Liver (tissue), 9 donors: ENCODE results near the gene ADGRD1. TPM values are rescaled to one million over a fixed set of nuclear protein-coding genes. Genes with fewer than 3 reads are reported as not detected.

Experiments
- DNase-seq: peaks from one replicate; pipeline ENCODE4 v3.0.0-alpha.2; 2017; ENCODE audit warnings: low spot score
- H3K27ac ChIP-seq, 2 donors: one replicate each; pipeline ENCODE4 v1.7.0; 2013; ENCODE audit warnings: inconsistent platforms in 2 of 2, low read length in 2 of 2, control low read depth in 1 of 2, low read depth in 1 of 2, mild to moderate bottlenecking in 1 of 2
- H3K27me3 ChIP-seq, 4 donors: one replicate each; pipeline versions ENCODE4 v1.6.1 to v1.7.0; 2013; ENCODE audit warnings: low read length in 3 of 4, inconsistent platforms in 1 of 4, mild to moderate bottlenecking in 1 of 4, moderate library complexity in 1 of 4; ENCODE audit not compliant: control insufficient read depth in 4 of 4, insufficient read depth in 4 of 4
- H3K36me3 ChIP-seq, 4 donors: one replicate each; pipeline versions ENCODE4 v1.6.1 to v1.7.0; 2013; ENCODE audit warnings: low read length in 3 of 4, mild to moderate bottlenecking in 3 of 4, low read depth in 1 of 4, moderate library complexity in 1 of 4; ENCODE audit not compliant: control insufficient read depth in 4 of 4, insufficient read depth in 3 of 4
- H3K4me1 ChIP-seq, 4 donors: one replicate each; pipeline versions ENCODE4 v1.6.1 to v1.7.0; 2013; ENCODE audit warnings: low read length in 3 of 4, mild to moderate bottlenecking in 3 of 4, moderate library complexity in 1 of 4; ENCODE audit not compliant: control insufficient read depth in 4 of 4, insufficient read depth in 4 of 4
- H3K4me3 ChIP-seq, 3 donors: one replicate each; pipeline versions ENCODE4 v1.6.1 to v1.7.0; 2013; ENCODE audit warnings: low read length in 3 of 3, control low read depth in 1 of 3, low read depth in 1 of 3, mild to moderate bottlenecking in 1 of 3
- H3K9ac ChIP-seq, 2 donors: one replicate each; pipeline ENCODE4 v1.7.0; 2013; ENCODE audit warnings: low read length in 2 of 2, mild to moderate bottlenecking in 2 of 2, moderate library complexity in 2 of 2, control low read depth in 1 of 2, low read depth in 1 of 2
- H3K9me3 ChIP-seq, 4 donors: one replicate each; pipeline versions ENCODE4 v1.6.1 to v1.7.0; 2013; ENCODE audit warnings: low read length in 3 of 4; ENCODE audit not compliant: control insufficient read depth in 4 of 4
- EGR1 ChIP-seq, 2 donors: IDR thresholded peaks; 2 replicates each; pipeline ENCODE4 v1.6.1; 2016 to 2018; ENCODE audit warnings: antibody characterized with exemption in 2 of 2, low read depth in 2 of 2
- FOXA1 ChIP-seq: IDR thresholded peaks from 2 replicates; pipeline ENCODE4 v1.6.1; 2016; ENCODE audit warnings: antibody characterized with exemption
- FOXA2 ChIP-seq: IDR thresholded peaks from 2 replicates; pipeline ENCODE4 v1.6.1; 2016; ENCODE audit warnings: antibody characterized with exemption
- GABPA ChIP-seq, 2 donors: IDR thresholded peaks in 1 of 2; conservative IDR thresholded peaks in 1 of 2; 2 replicates each; pipeline ENCODE4 v1.6.1; 2016; ENCODE audit warnings: antibody characterized with exemption in 2 of 2, mild to moderate bottlenecking in 1 of 2, moderate library complexity in 1 of 2
- HNF4A ChIP-seq, 2 donors: conservative IDR thresholded peaks; 2 replicates each; pipeline ENCODE4 v1.6.1; 2016; ENCODE audit warnings: antibody characterized with exemption in 2 of 2, mild to moderate bottlenecking in 2 of 2
- HNF4G ChIP-seq: IDR thresholded peaks from 2 replicates; pipeline ENCODE4 v1.6.1; 2016; ENCODE audit warnings: antibody characterized with exemption
- JUND ChIP-seq, 2 donors: IDR thresholded peaks; 2 replicates each; pipeline ENCODE4 v1.6.1; 2016; ENCODE audit warnings: antibody characterized with exemption in 2 of 2
- MAX ChIP-seq: IDR thresholded peaks from 2 replicates; pipeline ENCODE4 v1.6.1; 2016; ENCODE audit warnings: antibody characterized with exemption
- NR2F2 ChIP-seq: IDR thresholded peaks from 2 replicates; pipeline ENCODE4 v1.6.1; 2016; ENCODE audit warnings: antibody characterized with exemption
- RAD21 ChIP-seq, 2 donors: IDR thresholded peaks; 2 replicates each; pipeline ENCODE4 v1.6.1; 2016; ENCODE audit warnings: antibody characterized with exemption in 2 of 2, mild to moderate bottlenecking in 2 of 2
- REST ChIP-seq: IDR thresholded peaks from 2 replicates; pipeline ENCODE4 v1.6.1; 2016; ENCODE audit warnings: antibody characterized with exemption, mild to moderate bottlenecking
- RXRA ChIP-seq, 2 donors: IDR thresholded peaks; 2 replicates each; pipeline ENCODE4 v1.6.1; 2017 to 2018; ENCODE audit warnings: antibody characterized with exemption in 2 of 2, mild to moderate bottlenecking in 1 of 2
- SP1 ChIP-seq: IDR thresholded peaks from 2 replicates; pipeline ENCODE4 v1.6.1; 2018; ENCODE audit warnings: antibody characterized with exemption, mild to moderate bottlenecking
- WGBS: extraction: QIAGEN DNeasy Blood & Tissue Kit; methylation state at CpG from one replicate; pipeline ENCODE4 v1.1.7; 2013; 5-methylcytosine and 5-hydroxymethylcytosine counted together
- polyA plus RNA-seq, 2 donors: library from polyadenylated mRNA; stranded (reverse) in 1 of 2; unstranded in 1 of 2; fragments of 200-250 nt in 1 of 2; fragments of >200 nt in 1 of 2; fragmentation: Nextera tagmentation in 1 of 2; extraction: Ambion mirVana in 1 of 2; gene quantifications; one replicate each; pipeline versions ENCODE4 v1.2.1 to v1.2.3, GENCODE V29; 2013 to 2015
- total RNA-seq, 2 donors: library from RNA; depleted of rRNA; stranded (reverse); fragments of >200 nt; gene quantifications; one replicate each; pipeline ENCODE4 v1.2.3, GENCODE V29; 2014
- donor health status: healthy.
- donor health status: healthy.
- donor health status: healthy.
- donor health status: healthy.
- donor health status: healthy.

The ADGRD1 gene
- total and polyA plus RNA-seq, 4 donors = 2.7 to 7.1 (median 4.6) TPM

GRCh38 chr12:130973906-130974305 lies 20.2 kb downstream of the ADGRD1 start:
- Histone ChIP-seq H3K9ac (no peak overlapping the region), H3K27me3 (no peaks in the 10 kb centered on the region), H3K36me3 (no peaks in the 10 kb centered on the region), H3K4me1 (peaks cover 0 to 6% (median 0%) of the 10 kb centered on the region in 4 donors), H3K4me3 (no peak overlapping the region), H3K9me3 (no peaks in the 10 kb centered on the region), H3K27ac (no peak overlapping the region)
- no peak for TF ChIP-seq HNF4G
- TF ChIP-seq EGR1 (IDR thresholded peaks at IDR 0.05; ENCODE audit: low read depth in 2 of 2) = no peak
- no peak for TF ChIP-seq RXRA (IDR thresholded peaks at IDR 0.05)
- TF ChIP-seq JUND (IDR thresholded peaks at IDR 0.05) = no peak
- TF ChIP-seq REST = no peak
- no peak for TF ChIP-seq SP1
- TF ChIP-seq NR2F2 = no peak
- TF ChIP-seq HNF4A (conservative IDR thresholded peaks at IDR 0.05) = no peak
- TF ChIP-seq FOXA2 = no peak
- 91% methylated on average over 10 of the region's 10 CpGs for WGBS
- DNase-seq = no peak

GRCh38 chr12:130975116-130975515 lies 21.4 kb downstream of the ADGRD1 start:
- 78% methylated on average over 7 of the region's 7 CpGs for WGBS
- Histone ChIP-seq H3K4me3 (no peak overlapping the region), H3K9ac (no peak overlapping the region), H3K27ac (no peak overlapping the region), H3K4me1 (peaks cover 0 to 6% (median 0%) of the 10 kb centered on the region in 4 donors), H3K36me3 (no peaks in the 10 kb centered on the region), H3K9me3 (no peaks in the 10 kb centered on the region), H3K27me3 (no peaks in the 10 kb centered on the region)
- DNase-seq = no peak
- no peak for TF ChIP-seq HNF4A (conservative IDR thresholded peaks at IDR 0.05)
- TF ChIP-seq RXRA (IDR thresholded peaks at IDR 0.05) = no peak
- no peak for TF ChIP-seq RAD21 (IDR thresholded peaks at IDR 0.05)
- no peak for TF ChIP-seq FOXA2
- no peak for TF ChIP-seq REST
- TF ChIP-seq MAX = no peak
- TF ChIP-seq EGR1 (IDR thresholded peaks at IDR 0.05; ENCODE audit: low read depth in 2 of 2) = no peak
- TF ChIP-seq SP1 = no peak
- no peak for TF ChIP-seq JUND (IDR thresholded peaks at IDR 0.05)
- no peak for TF ChIP-seq NR2F2
- no peak for TF ChIP-seq GABPA (IDR thresholded peaks at IDR 0.05 in 1 of 2, conservative IDR thresholded peaks at IDR 0.05 in 1 of 2)
- TF ChIP-seq FOXA1 = no peak
